GM21423 (cell line): ENCODE measurements around the gene MSI2.

Experiments
- ATAC-seq: cut with Tn5 transposase; IDR thresholded peaks from one replicate; pipeline ENCODE4 v1.9.1; 2021; ENCODE audit warnings: mild to moderate bottlenecking, moderate library complexity; ENCODE audit not compliant: unreplicated experiment

The MSI2 gene

DNA sequence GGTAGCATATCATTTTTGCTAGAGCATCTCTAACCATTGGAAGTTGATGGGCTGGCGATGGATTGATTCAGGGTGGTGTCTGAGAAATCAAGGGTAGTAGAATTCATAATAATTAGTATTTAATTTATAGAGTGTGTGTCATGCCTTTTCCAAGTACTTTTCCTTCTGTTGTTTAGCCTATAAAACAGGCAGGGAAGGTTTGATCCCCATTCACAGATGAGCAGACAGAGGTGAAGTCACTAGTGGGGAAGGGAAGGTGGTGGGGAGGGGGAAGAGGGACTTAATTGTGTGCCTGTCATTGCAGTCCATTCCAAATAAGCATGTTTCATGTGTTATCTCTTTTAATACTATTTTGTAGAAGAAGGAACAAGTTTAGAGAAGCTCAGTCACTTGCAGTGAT, 131.3 kb downstream of the MSI2 start:
- no peak for ATAC-seq

- no peak for ATAC-seq
These were observed 131.9 kb downstream of the MSI2 start for GRCh38 chr17:57388131-57388725.

GRCh38 chr17:57389473-57389872, 133.2 kb downstream of the MSI2 start:
- ATAC-seq = no peak

DNA sequence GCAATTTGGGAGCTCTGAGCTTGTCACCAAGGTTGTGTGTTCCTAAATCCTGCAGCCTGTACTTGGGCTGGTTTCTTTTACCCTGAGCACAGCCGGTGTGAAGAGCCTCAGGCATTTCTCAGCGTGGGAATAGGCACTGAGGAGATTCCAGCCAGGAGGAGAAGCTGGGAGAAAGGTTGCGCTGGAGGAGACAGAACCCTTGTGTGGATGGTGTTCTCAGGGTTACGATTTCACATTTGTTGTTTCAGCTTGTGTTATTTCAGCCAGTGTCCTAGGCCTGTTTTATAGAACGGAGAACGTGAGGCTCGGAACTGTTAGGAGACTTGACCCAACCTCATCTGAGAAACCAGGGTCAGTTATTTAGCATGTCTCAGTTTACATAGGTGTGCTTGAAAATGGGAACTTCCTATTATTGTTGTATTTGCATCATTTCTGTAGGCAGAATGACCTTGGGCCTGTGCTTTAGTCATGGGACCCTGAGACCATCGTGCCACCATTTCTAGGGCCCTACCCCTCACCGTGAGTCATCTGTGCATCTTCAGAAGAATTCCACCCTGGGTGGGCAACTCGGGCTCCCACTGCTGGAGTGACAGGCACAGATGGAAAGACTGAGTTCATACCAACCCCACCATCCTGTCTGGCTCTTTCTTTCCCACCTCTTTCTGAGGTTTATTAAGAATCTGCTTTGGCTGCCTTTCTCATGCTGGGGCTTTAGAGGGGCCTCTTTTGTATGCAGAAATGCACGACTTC, 134.9 kb downstream of the MSI2 start:
- ATAC-seq = no peak

DNA sequence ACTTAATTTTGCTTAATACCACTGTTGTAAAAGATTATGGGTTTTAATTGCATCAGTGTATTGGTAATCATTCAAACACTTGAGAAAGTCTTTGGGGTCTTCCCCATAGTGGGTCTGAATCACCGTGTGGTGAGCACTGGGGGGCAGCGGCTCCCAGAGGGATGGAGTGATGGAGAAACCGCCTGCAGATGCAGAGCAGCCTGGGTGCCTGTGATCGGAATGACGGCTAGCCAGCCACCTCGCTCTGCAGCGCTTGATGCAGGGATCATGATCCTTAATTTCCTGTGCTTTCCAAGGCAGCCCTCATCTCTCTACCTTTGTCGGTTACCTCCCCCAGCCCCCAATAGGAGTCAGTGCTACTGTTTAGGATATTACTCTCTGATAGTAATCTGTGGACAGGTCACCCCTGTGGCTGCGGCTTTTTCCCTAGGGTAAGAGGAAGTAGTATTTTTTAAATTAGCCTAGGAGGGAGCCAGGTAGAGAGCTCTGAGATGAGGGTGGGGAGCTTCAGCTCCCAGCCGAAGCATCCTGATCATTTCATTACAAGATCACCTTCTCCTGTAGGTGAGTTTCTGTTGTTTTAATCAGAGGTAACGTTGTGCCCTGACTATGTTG, 135.6 kb downstream of the MSI2 start:
- ATAC-seq = no peak

DNA sequence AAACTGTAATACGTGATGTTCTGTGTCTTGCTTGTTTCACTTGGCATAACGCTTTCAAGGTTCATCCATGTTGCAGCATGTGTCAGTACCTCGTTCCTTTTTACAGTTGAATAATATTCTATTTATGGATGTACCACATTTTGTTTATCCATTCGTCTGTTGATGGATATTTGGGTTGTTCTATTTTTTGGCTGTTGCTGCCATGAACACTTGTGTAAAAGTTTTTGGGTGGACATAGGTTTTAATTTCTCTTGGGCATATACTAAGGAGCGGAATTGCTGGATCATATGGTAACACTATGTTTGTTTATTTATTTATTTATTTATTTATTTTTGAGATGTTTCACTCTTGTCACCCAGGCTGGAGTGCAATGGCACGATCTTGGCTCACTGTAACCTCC, 137.0 kb downstream of the MSI2 start:
- no peak for ATAC-seq

- ATAC-seq = no peak
These were observed 138.1 kb downstream of the MSI2 start for GRCh38 chr17:57394375-57394774.

DNA sequence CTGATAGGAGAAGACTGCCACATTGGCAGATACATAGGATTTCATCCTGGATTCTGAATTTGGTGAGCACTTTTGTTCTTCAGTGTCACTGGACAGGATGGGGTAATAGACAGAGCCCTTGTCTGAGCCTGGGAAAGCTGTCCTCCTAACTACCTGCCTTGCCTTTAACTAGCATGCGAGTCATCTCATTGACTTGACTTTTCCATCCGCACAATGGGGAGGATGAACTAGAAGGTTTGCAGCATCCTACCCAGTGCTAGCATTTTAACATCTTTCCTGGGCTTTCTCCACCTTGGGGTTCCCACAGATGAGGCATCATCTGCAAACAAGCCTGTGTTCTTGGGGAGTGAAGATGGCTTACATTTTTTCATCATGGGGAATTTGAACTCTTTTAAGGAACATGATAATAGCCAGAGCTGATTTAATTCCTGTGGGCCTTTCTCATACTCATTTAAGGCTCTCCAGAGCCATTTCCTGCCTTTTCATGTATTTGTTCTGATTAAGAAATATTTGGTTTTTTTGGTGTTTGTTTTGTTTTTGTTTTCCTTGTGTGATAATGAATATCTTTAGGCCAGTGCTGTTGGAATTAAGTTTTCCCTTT, 139.5 kb downstream of the MSI2 start:
- no peak for ATAC-seq

DNA sequence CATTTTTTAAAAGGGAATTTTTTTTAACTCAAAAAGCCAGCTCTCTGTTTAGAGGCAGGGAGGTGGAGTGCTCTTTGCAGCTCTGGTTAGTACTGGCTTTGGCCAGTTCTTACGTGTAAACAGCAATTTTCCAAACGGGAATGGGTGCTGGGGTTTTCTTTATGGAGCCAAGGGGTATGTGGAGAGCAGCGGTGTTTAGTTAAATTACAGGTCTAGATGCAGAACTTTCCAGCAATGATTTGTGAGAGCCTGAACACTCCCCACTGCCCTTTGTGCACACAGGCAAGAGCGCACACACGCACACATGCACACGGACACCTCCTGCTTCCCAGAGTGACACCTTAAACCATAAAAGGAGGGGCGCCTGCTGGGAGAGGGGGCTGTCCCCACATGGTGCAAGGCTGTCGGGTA, 140.2 kb downstream of the MSI2 start:
- ATAC-seq = no peak

DNA sequence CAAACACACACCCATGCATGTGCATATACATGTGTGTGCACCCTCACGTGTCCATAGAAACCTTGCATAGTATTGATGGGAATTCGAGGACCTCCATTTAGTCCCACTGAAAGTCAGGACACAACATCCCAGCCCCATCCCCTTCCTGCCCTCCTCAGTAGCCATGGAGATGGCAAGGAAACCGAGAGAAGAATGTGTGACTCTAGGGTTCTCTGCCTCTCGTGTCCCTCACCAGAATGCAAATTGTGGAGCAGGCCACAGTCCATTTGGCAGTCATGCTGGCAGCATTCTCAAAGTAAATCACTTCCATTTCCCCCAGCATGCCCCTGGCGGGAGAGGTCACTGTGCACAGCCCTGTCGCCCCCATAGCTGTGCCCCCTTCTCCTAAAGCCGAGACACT, 141.1 kb downstream of the MSI2 start:
- ATAC-seq = no peak

DNA sequence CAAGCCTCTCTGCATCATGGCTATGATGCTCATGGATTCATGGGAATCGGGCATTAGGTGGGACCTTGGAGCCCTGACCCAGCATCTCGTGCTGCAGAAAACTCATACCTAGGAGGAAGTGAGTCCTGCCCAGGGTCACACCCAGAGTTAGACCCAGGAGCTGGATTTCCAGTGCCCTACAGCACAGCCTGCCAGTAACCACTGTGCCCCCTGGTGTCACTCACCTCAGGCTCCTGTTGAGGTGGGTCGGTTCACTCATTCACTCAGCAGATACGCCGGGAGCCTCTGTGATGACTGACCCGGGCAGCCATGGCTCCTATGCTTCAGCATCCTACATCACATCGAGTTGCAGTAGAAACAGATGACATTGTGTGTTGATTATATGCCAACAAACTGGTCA, 143.4 kb downstream of the MSI2 start:
- no peak for ATAC-seq

DNA sequence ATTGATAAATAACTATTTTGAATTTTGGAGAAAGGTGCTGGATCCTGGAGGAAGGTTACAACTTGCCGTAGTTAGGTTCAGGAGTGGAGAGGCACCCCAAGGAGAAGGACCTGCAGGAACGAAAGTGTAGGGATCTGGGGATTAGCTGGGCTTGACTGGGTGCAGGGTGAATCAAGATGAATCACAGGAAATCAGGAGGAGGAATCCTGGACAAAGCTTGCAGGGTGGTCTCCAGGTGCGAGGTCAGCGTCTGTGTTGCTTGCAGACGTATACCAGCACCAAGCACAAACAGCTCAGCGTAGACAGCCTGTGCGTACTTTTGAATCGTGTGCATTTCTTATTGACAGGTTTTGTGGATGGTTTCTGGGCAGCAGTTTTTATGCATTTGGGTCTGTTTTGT, 144.3 kb downstream of the MSI2 start:
- ATAC-seq = no peak

DNA sequence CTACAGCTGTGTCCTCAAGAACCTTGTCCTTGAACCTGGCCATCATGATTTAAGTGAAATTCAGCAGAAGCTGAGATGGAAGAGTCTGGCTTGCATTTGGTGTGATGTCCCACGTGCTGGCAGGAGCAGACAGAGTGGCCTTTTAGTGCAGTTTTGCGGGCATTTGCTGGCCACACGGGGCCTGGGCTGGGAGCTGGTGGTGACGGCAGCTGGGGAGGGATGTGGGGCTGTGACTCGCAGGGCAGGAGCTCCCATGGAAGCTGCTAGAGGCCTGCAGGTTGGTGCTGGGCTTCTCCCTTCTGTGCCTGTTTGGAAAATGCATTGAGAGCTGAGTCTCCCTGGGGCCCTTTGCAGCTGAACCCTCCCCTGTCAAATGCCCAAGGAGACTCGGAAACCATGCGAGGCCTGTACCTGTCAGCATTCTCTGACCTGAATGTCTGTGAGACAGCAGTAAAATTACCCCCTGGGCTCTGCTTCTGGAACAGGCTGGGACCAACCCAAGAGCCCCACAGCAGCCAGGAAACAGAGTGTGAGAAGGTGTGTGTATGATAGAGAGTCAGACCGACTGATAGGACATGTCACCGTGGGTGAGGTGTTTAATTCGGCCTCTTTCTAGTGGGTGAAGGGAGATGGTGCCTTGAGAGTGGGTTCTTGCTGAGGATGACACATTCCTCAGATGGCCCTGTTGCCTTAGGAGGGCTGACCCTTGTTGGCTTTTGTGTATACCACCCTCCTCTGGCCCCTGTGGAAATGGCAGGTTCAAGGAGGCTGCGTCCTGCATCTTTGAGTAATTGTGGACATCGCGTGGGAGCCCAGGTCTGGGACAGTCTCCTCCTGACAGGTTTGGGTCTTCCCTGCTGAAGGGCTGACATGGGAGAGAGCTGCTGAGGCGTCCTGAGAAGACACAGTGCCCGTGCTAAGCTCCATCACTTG, 145.5 kb downstream of the MSI2 start:
- no peak for ATAC-seq

GRCh38 chr17:57402681-57403180, 146.4 kb downstream of the MSI2 start:
- ATAC-seq = no peak

DNA sequence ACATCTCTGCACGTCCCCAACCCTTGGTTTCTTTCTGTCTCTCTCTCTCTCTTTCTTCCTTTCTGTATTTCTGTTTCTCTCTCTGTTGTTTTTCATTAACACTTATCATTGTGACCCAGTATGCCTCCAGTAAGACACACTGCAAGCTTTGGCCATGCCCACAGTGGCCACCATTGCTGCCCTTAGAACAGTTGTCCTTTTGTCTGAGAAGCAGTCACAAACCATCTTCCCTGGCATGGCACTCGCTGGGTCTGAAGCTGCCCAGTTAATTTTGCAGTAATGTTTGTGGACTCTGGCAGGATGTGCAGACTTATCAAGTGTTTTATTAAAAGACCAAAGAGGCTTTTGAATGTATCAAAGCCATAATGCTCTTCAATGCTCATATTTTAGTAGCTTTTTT, 146.9 kb downstream of the MSI2 start:
- ATAC-seq = no peak

- no peak for ATAC-seq
These were observed 147.8 kb downstream of the MSI2 start for GRCh38 chr17:57404073-57404472.

- no peak for ATAC-seq
These were observed 148.6 kb downstream of the MSI2 start for GRCh38 chr17:57404795-57405490.

GRCh38 chr17:57405491-57406072, 149.3 kb downstream of the MSI2 start:
- no peak for ATAC-seq

GRCh38 chr17:57406131-57406980, 150.0 kb downstream of the MSI2 start:
- ATAC-seq = no peak
